Naive thymus-derived CD4-positive, alpha-beta T cell (primary cell): ENCODE data around the gene TRAF3. TPM values are rescaled to one million over a fixed set of nuclear protein-coding genes. Genes with fewer than 3 reads are reported as not detected.
"Not testable (repeated sequence)": the region's sequence is repeated elsewhere in the genome, so short reads cannot be mapped to it uniquely, and the experiment has no call there.

Experiments used
- ATAC-seq: fragments of 150-1000 bp; cut with Tn5 transposase; 2 replicates; pipeline ENCODE4 v1.10.0; 2021; ENCODE audit warnings: mild to moderate bottlenecking, moderate library complexity
- CTCF ChIA-PET: fragments of 350-600 bp; sonication (Branson Sonifier 250); formaldehyde crosslinking; loops from one replicate; lab custom pipeline; 2021; ENCODE audit warnings: antibody characterized with exemption; lab: Charles Lee
- POLR2A ChIA-PET: fragments of 350-600 bp; sonication (Branson Sonifier 250); formaldehyde crosslinking; loops from one replicate; lab custom pipeline; 2021; ENCODE audit warnings: antibody characterized with exemption, inconsistent platforms; lab: Charles Lee
- DNase-seq, 9 donors: peaks; one replicate each; pipeline versions ENCODE4 v3.0.0 to v3.0.0-alpha.2; 2020 to 2022; ENCODE audit warnings: mixed read lengths in 1 of 9
- H3K27ac ChIP-seq: one replicate; pipeline ENCODE4 v1.7.0; 2013; ENCODE audit warnings: mild to moderate bottlenecking, low read depth, low read length, moderate library complexity
- H3K27me3 ChIP-seq, 2 donors: one replicate each; pipeline ENCODE4 v1.7.0; 2013; ENCODE audit warnings: low read length in 2 of 2, mild to moderate bottlenecking in 2 of 2, moderate library complexity in 2 of 2; ENCODE audit not compliant: control insufficient read depth in 2 of 2, insufficient read depth in 2 of 2
- H3K36me3 ChIP-seq, 3 experiments: 1 replicate in 2 of 3; 2 replicates in 1 of 3; pipeline ENCODE4 v1.7.0; 2013; ENCODE audit warnings: low read length in 3 of 3, mild to moderate bottlenecking in 3 of 3, moderate library complexity in 1 of 3; ENCODE audit not compliant: insufficient read depth in 3 of 3, control insufficient read depth in 2 of 3
- H3K4me1 ChIP-seq, 2 donors: one replicate each; pipeline ENCODE4 v1.7.0; 2013; ENCODE audit warnings: low read length in 2 of 2, mild to moderate bottlenecking in 2 of 2, moderate library complexity in 1 of 2; ENCODE audit not compliant: control insufficient read depth in 2 of 2, insufficient read depth in 2 of 2
- H3K4me3 ChIP-seq: 2 replicates; pipeline ENCODE4 v1.7.0; 2013; ENCODE audit warnings: mild to moderate bottlenecking, low read length
- H3K9me3 ChIP-seq, 3 experiments: 1 replicate in 2 of 3; 2 replicates in 1 of 3; pipeline ENCODE4 v1.7.0; 2013; ENCODE audit warnings: low read length in 3 of 3; ENCODE audit not compliant: control insufficient read depth in 2 of 3
- H3K27ac Mint-ChIP-seq, 9 donors: one replicate each; pipeline ENCODE4 v1.8.0; 2020 to 2022; ENCODE audit warnings: mixed read lengths in 9 of 9, mild to moderate bottlenecking in 8 of 9, moderate library complexity in 5 of 9, inconsistent platforms in 2 of 9
- H3K27me3 Mint-ChIP-seq, 5 donors: one replicate each; pipeline ENCODE4 v1.8.0; 2021 to 2022; ENCODE audit warnings: mixed read lengths in 5 of 5, mild to moderate bottlenecking in 1 of 5
- H3K36me3 Mint-ChIP-seq, 5 donors: one replicate each; pipeline ENCODE4 v1.8.0; 2020 to 2022; ENCODE audit warnings: mixed read lengths in 5 of 5, mild to moderate bottlenecking in 3 of 5, inconsistent platforms in 1 of 5
- H3K4me1 Mint-ChIP-seq, 7 donors: one replicate each; pipeline ENCODE4 v1.8.0; 2020 to 2022; ENCODE audit warnings: mixed read lengths in 7 of 7, mild to moderate bottlenecking in 3 of 7, inconsistent platforms in 1 of 7
- H3K4me3 Mint-ChIP-seq, 10 donors: one replicate each; pipeline ENCODE4 v1.8.0; 2020 to 2022; ENCODE audit warnings: mild to moderate bottlenecking in 10 of 10, mixed read lengths in 10 of 10, moderate library complexity in 6 of 10, inconsistent platforms in 2 of 10
- H3K9me3 Mint-ChIP-seq, 11 donors: one replicate each; pipeline ENCODE4 v1.8.0; 2020 to 2022; ENCODE audit warnings: mixed read lengths in 11 of 11, mild to moderate bottlenecking in 4 of 11, inconsistent platforms in 1 of 11, moderate library complexity in 1 of 11
- intact Hi-C, 2 donors: fragments of 100-400 bp; cut with micrococcal nuclease; formaldehyde crosslinking; loops; one replicate each; pipeline ENCODE4 v1.15.1; 2023
- polyA plus RNA-seq, 2 donors: library from polyadenylated mRNA; unstranded; fragments of 300-500 nt; fragmentation: Illumina TruSeq; gene quantifications; one replicate each; pipeline ENCODE4 v1.2.3, GENCODE V29; 2021
- total RNA-seq, 6 experiments: library from RNA in 5 of 6; stranded (reverse) in 5 of 6; gene quantifications; 1 replicate in 5 of 6; 2 replicates in 1 of 6; pipeline ENCODE4 v1.2.3 and lab custom pipeline; 2021 to 2026

Gene TRAF3
- total and polyA plus RNA-seq, 7 experiments from 2014 or later = 16.1 to 74.4 (median 30.4) TPM

DNA sequence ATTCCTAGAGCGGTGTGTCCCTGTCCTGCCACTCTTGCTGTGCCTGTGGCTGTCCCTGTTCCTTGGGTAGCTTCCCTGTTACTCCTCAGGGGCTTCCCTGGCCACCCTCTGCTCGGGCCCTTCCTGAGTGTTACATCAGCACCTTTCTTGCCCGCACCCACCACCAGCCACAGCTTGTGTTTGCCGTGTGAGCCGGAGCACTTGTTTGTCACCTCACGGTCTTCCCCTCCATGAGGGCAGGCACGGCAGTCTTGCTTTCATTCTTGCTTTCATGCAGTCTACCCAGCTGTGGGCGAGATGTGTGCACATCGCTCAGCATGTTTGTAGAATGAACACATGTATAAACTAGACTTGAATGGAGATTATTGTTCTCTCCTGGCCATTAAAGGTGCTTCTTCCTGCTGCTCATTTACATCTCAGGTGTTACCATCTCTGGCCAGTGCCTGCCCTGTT is 42.0 kb downstream of the TRAF3 start:
- Histone ChIP-seq H3K27me3 (no peaks in the 10 kb centered on the region), H3K36me3 (no peaks in the 10 kb centered on the region), H3K4me3 (peak overlapping the region; percentile 34), H3K9me3 (no peaks in the 10 kb centered on the region), H3K4me1 (peaks cover 16 to 27% of the 10 kb centered on the region in 2 donors), H3K27ac (no peak overlapping the region)
- ChIA-PET POLR2A (no interaction called here), CTCF (no interaction called here)
- intact Hi-C loops = loop anchor here in 1 of 2 donors (2.0 kb wide), 2 partner anchors 14 to 40 kb away; no protein-coding TSS in a partner anchor
- ATAC-seq = peak; percentile 78
- Mint-ChIP-seq H3K36me3 (peaks cover 6 to 28% (median 22%) of the 10 kb centered on the region in 5 donors), H3K4me3 (peak overlapping the region in 6 of 10 donors; percentile 2 to 81 (median 45)), H3K27me3 (no peaks in the 10 kb centered on the region), H3K4me1 (peaks cover 56 to 90% (median 76%) of the 10 kb centered on the region in 7 donors), H3K27ac (peak overlapping the region; percentile 5 to 91 (median 33)), H3K9me3 (no peaks in the 10 kb centered on the region)
- peak in 1 of 9 donors; percentile 71 for DNase-seq

DNA sequence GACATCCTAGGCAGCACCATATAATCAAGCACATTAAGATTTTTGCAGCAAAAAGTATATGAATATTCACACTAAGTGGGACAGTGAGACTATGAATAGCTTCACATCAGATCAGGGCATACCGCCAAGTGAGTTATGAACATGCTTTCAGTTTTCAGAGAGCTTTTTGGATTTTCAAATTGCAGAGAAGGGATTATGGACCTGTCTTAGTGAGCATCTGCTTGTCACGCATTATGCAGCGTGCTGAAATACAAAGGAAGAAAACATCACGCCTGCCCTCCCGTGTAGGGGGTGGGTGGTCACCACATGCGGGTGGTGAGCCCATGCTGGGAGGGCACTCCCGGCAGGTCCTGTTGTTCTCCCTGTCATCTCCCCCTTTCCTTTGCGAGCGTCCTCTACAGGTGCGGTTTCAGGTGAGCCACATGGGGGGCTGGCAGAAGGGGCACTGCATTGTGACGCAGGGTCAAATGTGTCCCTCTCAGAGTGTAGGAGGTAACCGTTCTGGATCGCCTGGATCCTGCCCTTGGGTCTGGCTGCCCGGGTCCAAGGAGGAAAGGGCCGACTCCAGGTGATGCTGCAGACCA is 42.6 kb downstream of the TRAF3 start:
- Histone ChIP-seq H3K4me3 (no peak overlapping the region), H3K27ac (no peak overlapping the region), H3K27me3 (no peaks in the 10 kb centered on the region), H3K9me3 (no peaks in the 10 kb centered on the region), H3K4me1 (peaks cover 16 to 27% of the 10 kb centered on the region in 2 donors), H3K36me3 (no peaks in the 10 kb centered on the region)
- intact Hi-C loops = loop anchor here (2.0 to 5.0 kb wide), 3 partner anchors 15 to 43 kb away; partner anchors contain the start of gene TRAF3 (in 1 of the 2)
- Mint-ChIP-seq H3K36me3 (peaks cover 6 to 27% (median 19%) of the 10 kb centered on the region in 5 donors), H3K27me3 (no peaks in the 10 kb centered on the region), H3K27ac (peak overlapping the region in 6 of 9 donors; percentile 5 to 91 (median 23)), H3K4me3 (peak overlapping the region in 7 of 10 donors; percentile 2 to 81 (median 43)), H3K9me3 (no peaks in the 10 kb centered on the region), H3K4me1 (peaks cover 56 to 90% (median 74%) of the 10 kb centered on the region in 7 donors)
- POLR2A ChIA-PET = no interaction called here
- CTCF ChIA-PET = no interaction called here
- DNase-seq (no peak), ATAC-seq (peak; percentile 24)

DNA sequence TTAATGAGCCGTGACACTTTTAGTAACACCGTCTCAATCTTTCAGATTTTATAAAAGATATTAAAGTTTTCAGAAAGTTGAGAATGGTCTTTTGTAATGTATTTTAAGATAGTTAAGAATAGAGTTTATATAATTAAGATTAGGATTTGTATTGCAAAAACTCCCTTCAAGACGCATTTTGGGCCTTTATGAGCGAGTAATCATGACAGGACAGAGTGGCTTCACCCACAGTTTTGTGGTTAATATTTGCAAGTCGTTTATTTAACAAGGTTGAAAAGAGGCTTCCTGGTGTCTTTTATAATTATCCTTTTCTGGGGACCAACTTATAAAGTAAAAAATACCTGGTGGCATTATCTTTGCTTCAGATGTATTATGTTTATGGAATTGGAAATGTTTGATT is 44.0 kb downstream of the TRAF3 start:
- intact Hi-C loops = loop anchor here in 1 of 2 donors (5.0 kb wide), 1 partner anchor 44 kb away; the partner anchor contains the start of gene TRAF3
- ChIA-PET POLR2A (no interaction called here), CTCF (interaction anchor here (1.1 kb wide), 1 partner anchor 11 kb away, joined by 3 read pairs; no protein-coding TSS in a partner anchor)
- Mint-ChIP-seq H3K4me1 (peaks cover 55 to 93% (median 73%) of the 10 kb centered on the region in 7 donors), H3K4me3 (peak overlapping the region in 1 of 10 donors; percentile 1), H3K36me3 (peaks cover 5 to 20% (median 12%) of the 10 kb centered on the region in 5 donors), H3K27me3 (no peaks in the 10 kb centered on the region), H3K27ac (peak overlapping the region in 2 of 9 donors; percentile 18 to 35), H3K9me3 (no peaks in the 10 kb centered on the region)
- H3K4me3 ChIP-seq = no peak overlapping the region
- no peaks in the 10 kb centered on the region for H3K36me3 ChIP-seq
- no peaks in the 10 kb centered on the region for H3K27me3 ChIP-seq
- no peaks in the 10 kb centered on the region for H3K9me3 ChIP-seq
- no peak overlapping the region for H3K27ac ChIP-seq
- ATAC-seq = no peak
- H3K4me1 ChIP-seq = peaks cover 16 to 27% of the 10 kb centered on the region in 2 donors
- no peak for DNase-seq

DNA sequence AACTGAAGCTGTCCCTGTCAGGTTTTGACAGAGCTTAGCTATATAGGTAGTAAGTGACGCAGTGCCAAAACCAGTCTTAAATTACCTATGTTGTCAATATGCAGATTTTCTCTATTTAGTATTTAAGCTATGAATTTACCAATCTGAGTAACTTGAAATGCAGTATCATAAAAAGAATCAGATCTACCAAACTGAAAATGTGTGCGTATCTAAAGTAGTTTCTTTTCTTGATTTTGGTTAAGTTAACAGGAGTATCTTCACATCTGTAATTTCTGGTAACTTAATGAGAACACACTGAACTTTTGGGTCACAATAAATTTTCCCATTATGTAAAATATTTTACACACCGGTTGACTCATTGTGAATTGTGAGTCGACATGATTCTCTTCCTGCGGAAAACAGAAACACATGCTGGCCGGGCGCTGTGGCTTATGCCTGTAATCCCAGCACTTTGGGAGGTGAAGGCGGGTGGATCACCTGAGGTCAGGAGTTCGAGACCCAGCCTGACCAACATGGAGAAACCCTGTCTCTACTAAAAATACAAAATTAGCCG is 45.1 kb downstream of the TRAF3 start:
- CTCF ChIA-PET = no interaction called here
- peak overlapping the region in 2 of 10 donors; percentile 20 to 51 for H3K4me3 Mint-ChIP-seq
- DNase-seq = peak in 1 of 9 donors; percentile 58
- Histone ChIP-seq H3K36me3 (no peaks in the 10 kb centered on the region), H3K27me3 (no peaks in the 10 kb centered on the region), H3K9me3 (no peaks in the 10 kb centered on the region), H3K4me1 (peaks cover 12 to 27% of the 10 kb centered on the region in 2 donors), H3K27ac (no peak overlapping the region), H3K4me3 (no peak overlapping the region)
- POLR2A ChIA-PET = no interaction called here
- peaks cover 51 to 90% (median 70%) of the 10 kb centered on the region in 7 donors for H3K4me1 Mint-ChIP-seq
- ATAC-seq = no peak
- H3K36me3 Mint-ChIP-seq = peaks cover 0 to 10% (median 3%) of the 10 kb centered on the region in 5 donors
- H3K27me3 Mint-ChIP-seq = no peaks in the 10 kb centered on the region
- no peaks in the 10 kb centered on the region for H3K9me3 Mint-ChIP-seq
- H3K27ac Mint-ChIP-seq = peak overlapping the region in 3 of 9 donors; percentile 0 to 56 (median 23)
- intact Hi-C loops = loop anchor here in 1 of 2 donors (5.0 kb wide), 1 partner anchor 45 kb away; the partner anchor contains the start of gene TRAF3

DNA sequence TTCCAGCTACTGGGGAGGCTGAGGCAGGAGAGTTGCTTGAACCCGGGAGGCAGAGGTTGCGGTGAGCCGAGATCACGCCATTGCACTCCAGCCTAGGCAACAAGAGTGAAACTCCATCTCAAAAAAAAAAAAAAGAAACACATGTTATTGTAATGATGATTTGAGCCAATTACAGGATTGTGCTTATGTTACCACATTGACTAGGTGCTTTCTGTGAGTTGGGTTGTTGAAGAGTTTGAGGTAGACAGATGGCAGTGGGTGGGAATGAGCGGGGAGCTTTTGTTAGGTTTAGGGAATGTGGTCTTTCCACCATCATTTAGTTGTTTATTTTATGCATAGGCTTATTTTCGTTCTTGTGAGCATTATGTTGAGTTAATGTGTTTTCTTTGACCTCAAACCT is 45.6 kb downstream of the TRAF3 start:
- CTCF ChIA-PET, H3K27me3 Mint-ChIP-seq, DNase-seq, H3K9me3 ChIP-seq, H3K27me3 ChIP-seq, H3K9me3 Mint-ChIP-seq, H3K27ac ChIP-seq, POLR2A ChIA-PET, H3K36me3 ChIP-seq, H3K36me3 Mint-ChIP-seq, H3K4me3 ChIP-seq, ATAC-seq: not testable (repeated sequence)
- intact Hi-C loops = loop anchor here in 1 of 2 donors (5.0 kb wide), 1 partner anchor 46 kb away; the partner anchor contains the start of gene TRAF3
- Mint-ChIP-seq H3K27ac (peak overlapping the region in 4 of 9 donors; percentile 0 to 56 (median 24)), H3K4me3 (peak overlapping the region in 3 of 10 donors; percentile 20 to 57 (median 51)), H3K4me1 (peaks cover 49 to 90% (median 68%) of the 10 kb centered on the region in 7 donors)
- peaks cover 12 to 27% of the 10 kb centered on the region in 2 donors for H3K4me1 ChIP-seq

DNA sequence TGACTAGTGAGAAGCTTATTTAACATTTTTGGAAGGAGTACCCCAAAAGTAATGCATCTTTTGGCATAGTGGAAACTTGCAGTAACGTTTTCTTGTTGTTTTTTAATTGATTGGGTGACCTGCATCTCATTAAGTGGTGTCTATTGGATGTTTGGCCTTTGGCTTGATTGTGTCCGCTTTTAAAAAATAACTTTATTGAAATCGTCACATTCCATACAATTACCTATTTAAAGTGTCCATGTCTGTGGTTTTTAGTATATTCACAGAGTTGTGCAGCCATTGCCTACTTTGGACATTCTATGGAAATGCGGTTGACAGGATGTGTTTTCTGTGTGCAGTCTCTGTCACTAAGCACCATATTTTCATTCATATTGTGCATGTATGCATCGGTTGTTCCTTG is 46.3 kb downstream of the TRAF3 start:
- Mint-ChIP-seq H3K27ac (peak overlapping the region in 1 of 9 donors; percentile 14), H3K36me3 (peaks cover 0 to 6% (median 3%) of the 10 kb centered on the region in 5 donors), H3K9me3 (no peaks in the 10 kb centered on the region), H3K4me3 (no peak overlapping the region), H3K27me3 (no peaks in the 10 kb centered on the region), H3K4me1 (peaks cover 49 to 90% (median 67%) of the 10 kb centered on the region in 7 donors)
- H3K36me3 ChIP-seq = no peaks in the 10 kb centered on the region
- H3K27ac ChIP-seq = no peak overlapping the region
- no peaks in the 10 kb centered on the region for H3K9me3 ChIP-seq
- H3K27me3 ChIP-seq = no peaks in the 10 kb centered on the region
- ChIA-PET CTCF (no interaction called here), POLR2A (no interaction called here)
- ATAC-seq (no peak), DNase-seq (no peak)
- H3K4me3 ChIP-seq = no peak overlapping the region
- H3K4me1 ChIP-seq = peaks cover 7 to 27% of the 10 kb centered on the region in 2 donors
- intact Hi-C loops = loop anchor here in 1 of 2 donors (5.0 kb wide), 1 partner anchor 46 kb away; the partner anchor contains the start of gene TRAF3
